ENCODE results near the gene C8B. TPM values are rescaled to one million over a fixed set of nuclear protein-coding genes. Genes with fewer than 3 reads are reported as not detected.

Gene C8B
- total and polyA plus RNA-seq, 2 of the 13 experiments (the other 11 are each of a cell fraction or from before 2014, with no cell fraction given), result 8.4 to 11.3 TPM

DNA sequence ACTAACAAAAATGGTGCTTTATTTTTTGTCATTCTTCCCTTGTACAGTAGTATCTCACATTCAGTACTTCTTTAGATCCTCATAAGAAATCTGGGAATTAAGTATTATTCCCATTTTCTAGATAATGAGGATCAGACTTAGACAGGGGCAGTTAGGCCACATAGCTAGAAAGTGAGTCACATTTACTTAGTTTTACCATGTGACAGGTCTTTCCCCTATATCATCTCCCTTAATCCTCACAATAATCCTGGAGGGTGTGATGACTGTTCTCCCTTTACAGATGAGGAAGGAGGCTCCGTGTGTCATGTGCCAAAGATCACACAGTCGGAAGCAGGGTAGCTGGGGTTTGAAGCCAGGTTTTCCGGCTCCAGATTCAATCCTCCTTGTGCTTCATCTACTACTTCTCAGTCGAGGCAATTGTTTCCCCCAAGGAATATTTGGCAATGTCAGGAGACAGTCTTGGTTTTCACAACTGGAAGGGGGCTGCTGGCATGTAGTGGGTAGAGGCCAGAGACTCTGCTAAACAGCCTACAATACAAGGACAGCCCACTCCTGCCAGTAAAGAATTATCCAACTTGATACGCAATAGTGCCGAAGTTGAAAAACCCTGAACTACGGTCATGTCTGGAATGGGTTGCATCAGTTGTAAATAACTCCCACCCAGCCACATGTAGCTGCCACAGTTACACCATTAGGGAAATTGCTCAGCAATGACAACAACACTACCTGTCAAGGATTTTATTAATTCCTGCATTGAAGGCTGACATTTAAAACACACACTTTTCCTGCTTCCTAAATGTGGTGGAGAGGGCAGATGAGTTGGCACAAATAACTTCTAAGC is 54.5 kb downstream of the C8B start (continued):
- TF ChIP-seq, protein P1, sequence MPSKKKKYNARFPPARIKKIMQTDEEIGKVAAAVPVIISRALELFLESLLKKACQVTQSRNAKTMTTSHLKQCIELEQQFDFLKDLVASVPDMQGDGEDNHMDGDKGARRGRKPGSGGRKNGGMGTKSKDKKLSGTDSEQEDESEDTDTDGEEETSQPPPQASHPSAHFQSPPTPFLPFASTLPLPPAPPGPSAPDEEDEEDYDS (CRISPR knock-in tag; IDR thresholded peaks at IDR 0.05), result 0 out of 2 replicates have a peak, but pooled peaks have one; percentile 22
- TF ChIP-seq DMAP1 (CRISPR knock-in tag; IDR thresholded peaks at IDR 0.05) (peak; percentile 43; the same call in 1 of the 2 replicates), CEBPB (IDR thresholded peaks at IDR 0.05; ENCODE audit: borderline replicate concordance, low read depth, low read length) (peak; percentile 90), TOPORS (CRISPR knock-in tag; IDR thresholded peaks at IDR 0.05) (no peak), KMT2B (CRISPR knock-in tag; IDR thresholded peaks at IDR 0.05) (no peak), NR2C2 (CRISPR knock-in tag; IDR thresholded peaks at IDR 0.05; ENCODE audit: borderline replicate concordance) (no peak; the same call in 1 of the 2 replicates), CREM (IDR thresholded peaks at IDR 0.05) (peak; percentile 65; the same call in 1 of the 2 replicates), CREM (CRISPR knock-in tag; IDR thresholded peaks at IDR 0.05) (no peak), ZKSCAN8 (CRISPR knock-in tag; IDR thresholded peaks at IDR 0.05; ENCODE audit: borderline replicate concordance) (peak; percentile 62; the same call in 1 of the 2 replicates), ELF1 (CRISPR knock-in tag; IDR thresholded peaks at IDR 0.05) (no peak), TARDBP (CRISPR knock-in tag; IDR thresholded peaks at IDR 0.05) (0 out of 2 replicates have a peak, but pooled peaks have one; percentile 44), FOXA1 (IDR thresholded peaks at IDR 0.05) (no peak), FOXA1 (CRISPR knock-in tag; IDR thresholded peaks at IDR 0.05) (peak; percentile 85), CHD2 (IDR thresholded peaks at IDR 0.05; ENCODE audit: low read depth, low read length) (no peak), ZNF10 (CRISPR knock-in tag; IDR thresholded peaks at IDR 0.05; ENCODE audit: borderline replicate concordance, low read depth) (no peak), TSC22D2 (CRISPR knock-in tag; IDR thresholded peaks at IDR 0.05; ENCODE audit: borderline replicate concordance) (peak; percentile 20; the same call in 1 of the 2 replicates)
- TF ChIP-seq, protein P2, sequence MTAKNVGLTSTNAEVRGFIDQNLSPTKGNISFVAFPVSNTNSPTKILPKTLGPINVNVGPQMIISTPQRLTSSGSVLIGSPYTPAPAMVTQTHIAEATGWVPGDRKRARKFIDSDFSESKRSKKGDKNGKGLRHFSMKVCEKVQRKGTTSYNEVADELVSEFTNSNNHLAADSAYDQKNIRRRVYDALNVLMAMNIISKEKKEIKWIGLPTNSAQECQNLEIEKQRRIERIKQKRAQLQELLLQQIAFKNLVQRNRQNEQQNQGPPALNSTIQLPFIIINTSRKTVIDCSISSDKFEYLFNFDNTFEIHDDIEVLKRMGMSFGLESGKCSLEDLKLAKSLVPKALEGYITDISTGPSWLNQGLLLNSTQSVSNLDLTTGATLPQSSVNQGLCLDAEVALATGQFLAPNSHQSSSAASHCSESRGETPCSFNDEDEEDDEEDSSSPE (CRISPR knock-in tag; IDR thresholded peaks at IDR 0.05), result 0 out of 2 replicates have a peak, but pooled peaks have one; percentile 14
- TF ChIP-seq, protein P3, sequence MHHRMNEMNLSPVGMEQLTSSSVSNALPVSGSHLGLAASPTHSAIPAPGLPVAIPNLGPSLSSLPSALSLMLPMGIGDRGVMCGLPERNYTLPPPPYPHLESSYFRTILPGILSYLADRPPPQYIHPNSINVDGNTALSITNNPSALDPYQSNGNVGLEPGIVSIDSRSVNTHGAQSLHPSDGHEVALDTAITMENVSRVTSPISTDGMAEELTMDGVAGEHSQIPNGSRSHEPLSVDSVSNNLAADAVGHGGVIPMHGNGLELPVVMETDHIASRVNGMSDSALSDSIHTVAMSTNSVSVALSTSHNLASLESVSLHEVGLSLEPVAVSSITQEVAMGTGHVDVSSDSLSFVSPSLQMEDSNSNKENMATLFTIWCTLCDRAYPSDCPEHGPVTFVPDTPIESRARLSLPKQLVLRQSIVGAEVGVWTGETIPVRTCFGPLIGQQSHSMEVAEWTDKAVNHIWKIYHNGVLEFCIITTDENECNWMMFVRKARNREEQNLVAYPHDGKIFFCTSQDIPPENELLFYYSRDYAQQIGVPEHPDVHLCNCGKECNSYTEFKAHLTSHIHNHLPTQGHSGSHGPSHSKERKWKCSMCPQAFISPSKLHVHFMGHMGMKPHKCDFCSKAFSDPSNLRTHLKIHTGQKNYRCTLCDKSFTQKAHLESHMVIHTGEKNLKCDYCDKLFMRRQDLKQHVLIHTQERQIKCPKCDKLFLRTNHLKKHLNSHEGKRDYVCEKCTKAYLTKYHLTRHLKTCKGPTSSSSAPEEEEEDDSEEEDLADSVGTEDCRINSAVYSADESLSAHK (CRISPR knock-in tag; IDR thresholded peaks at IDR 0.05; ENCODE audit: borderline replicate concordance), result no peak
- TF ChIP-seq, protein P4, sequence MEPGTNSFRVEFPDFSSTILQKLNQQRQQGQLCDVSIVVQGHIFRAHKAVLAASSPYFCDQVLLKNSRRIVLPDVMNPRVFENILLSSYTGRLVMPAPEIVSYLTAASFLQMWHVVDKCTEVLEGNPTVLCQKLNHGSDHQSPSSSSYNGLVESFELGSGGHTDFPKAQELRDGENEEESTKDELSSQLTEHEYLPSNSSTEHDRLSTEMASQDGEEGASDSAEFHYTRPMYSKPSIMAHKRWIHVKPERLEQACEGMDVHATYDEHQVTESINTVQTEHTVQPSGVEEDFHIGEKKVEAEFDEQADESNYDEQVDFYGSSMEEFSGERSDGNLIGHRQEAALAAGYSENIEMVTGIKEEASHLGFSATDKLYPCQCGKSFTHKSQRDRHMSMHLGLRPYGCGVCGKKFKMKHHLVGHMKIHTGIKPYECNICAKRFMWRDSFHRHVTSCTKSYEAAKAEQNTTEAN (CRISPR knock-in tag; conservative IDR thresholded peaks at IDR 0.05), result 0 out of 2 replicates have a peak, but pooled peaks have one; percentile 19
- TF ChIP-seq, protein P5, sequence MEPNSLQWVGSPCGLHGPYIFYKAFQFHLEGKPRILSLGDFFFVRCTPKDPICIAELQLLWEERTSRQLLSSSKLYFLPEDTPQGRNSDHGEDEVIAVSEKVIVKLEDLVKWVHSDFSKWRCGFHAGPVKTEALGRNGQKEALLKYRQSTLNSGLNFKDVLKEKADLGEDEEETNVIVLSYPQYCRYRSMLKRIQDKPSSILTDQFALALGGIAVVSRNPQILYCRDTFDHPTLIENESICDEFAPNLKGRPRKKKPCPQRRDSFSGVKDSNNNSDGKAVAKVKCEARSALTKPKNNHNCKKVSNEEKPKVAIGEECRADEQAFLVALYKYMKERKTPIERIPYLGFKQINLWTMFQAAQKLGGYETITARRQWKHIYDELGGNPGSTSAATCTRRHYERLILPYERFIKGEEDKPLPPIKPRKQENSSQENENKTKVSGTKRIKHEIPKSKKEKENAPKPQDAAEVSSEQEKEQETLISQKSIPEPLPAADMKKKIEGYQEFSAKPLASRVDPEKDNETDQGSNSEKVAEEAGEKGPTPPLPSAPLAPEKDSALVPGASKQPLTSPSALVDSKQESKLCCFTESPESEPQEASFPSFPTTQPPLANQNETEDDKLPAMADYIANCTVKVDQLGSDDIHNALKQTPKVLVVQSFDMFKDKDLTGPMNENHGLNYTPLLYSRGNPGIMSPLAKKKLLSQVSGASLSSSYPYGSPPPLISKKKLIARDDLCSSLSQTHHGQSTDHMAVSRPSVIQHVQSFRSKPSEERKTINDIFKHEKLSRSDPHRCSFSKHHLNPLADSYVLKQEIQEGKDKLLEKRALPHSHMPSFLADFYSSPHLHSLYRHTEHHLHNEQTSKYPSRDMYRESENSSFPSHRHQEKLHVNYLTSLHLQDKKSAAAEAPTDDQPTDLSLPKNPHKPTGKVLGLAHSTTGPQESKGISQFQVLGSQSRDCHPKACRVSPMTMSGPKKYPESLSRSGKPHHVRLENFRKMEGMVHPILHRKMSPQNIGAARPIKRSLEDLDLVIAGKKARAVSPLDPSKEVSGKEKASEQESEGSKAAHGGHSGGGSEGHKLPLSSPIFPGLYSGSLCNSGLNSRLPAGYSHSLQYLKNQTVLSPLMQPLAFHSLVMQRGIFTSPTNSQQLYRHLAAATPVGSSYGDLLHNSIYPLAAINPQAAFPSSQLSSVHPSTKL (CRISPR knock-in tag; IDR thresholded peaks at IDR 0.05), result peak; percentile 75

Data from HepG2 (cell line).